ENCODE measurements around the gene FIBCD1. TPM values are rescaled to one million over a fixed set of nuclear protein-coding genes. Genes with fewer than 3 reads are reported as not detected.

The FIBCD1 gene
- total RNA-seq, 2 donors from 2014 or later = 0.20 to 4.6 TPM

GRCh38 chr9:130985606-130986162 lies 46.6 kb upstream of the FIBCD1 start:
- H3K9me3 ChIP-seq = no peaks in the 10 kb centered on the region
- TF ChIP-seq, protein P1, sequence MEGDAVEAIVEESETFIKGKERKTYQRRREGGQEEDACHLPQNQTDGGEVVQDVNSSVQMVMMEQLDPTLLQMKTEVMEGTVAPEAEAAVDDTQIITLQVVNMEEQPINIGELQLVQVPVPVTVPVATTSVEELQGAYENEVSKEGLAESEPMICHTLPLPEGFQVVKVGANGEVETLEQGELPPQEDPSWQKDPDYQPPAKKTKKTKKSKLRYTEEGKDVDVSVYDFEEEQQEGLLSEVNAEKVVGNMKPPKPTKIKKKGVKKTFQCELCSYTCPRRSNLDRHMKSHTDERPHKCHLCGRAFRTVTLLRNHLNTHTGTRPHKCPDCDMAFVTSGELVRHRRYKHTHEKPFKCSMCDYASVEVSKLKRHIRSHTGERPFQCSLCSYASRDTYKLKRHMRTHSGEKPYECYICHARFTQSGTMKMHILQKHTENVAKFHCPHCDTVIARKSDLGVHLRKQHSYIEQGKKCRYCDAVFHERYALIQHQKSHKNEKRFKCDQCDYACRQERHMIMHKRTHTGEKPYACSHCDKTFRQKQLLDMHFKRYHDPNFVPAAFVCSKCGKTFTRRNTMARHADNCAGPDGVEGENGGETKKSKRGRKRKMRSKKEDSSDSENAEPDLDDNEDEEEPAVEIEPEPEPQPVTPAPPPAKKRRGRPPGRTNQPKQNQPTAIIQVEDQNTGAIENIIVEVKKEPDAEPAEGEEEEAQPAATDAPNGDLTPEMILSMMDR (IDR thresholded peaks at IDR 0.05) = no peak
- no peaks in the 10 kb centered on the region for H3K27me3 ChIP-seq
- H3K4me1 ChIP-seq = no peaks in the 10 kb centered on the region
- no peak overlapping the region for H3K27ac ChIP-seq
- H3K4me3 ChIP-seq = no peak overlapping the region
- DNase-seq (ENCODE audit: low spot score) = no peak
- no peaks in the 10 kb centered on the region for H3K36me3 ChIP-seq

GRCh38 chr9:130985029-130985428 lies 46.0 kb upstream of the FIBCD1 start:
- Histone ChIP-seq H3K9me3 (no peaks in the 10 kb centered on the region), H3K27me3 (no peaks in the 10 kb centered on the region), H3K4me1 (no peaks in the 10 kb centered on the region), H3K36me3 (no peaks in the 10 kb centered on the region), H3K4me3 (no peak overlapping the region), H3K27ac (no peak overlapping the region)
- TF ChIP-seq, protein P1 (IDR thresholded peaks at IDR 0.05) = no peak
- DNase-seq (ENCODE audit: low spot score) = no peak

- TF ChIP-seq, protein P1 (IDR thresholded peaks at IDR 0.05) = no peak
- Histone ChIP-seq H3K27me3 (no peaks in the 10 kb centered on the region), H3K4me1 (no peaks in the 10 kb centered on the region), H3K36me3 (no peaks in the 10 kb centered on the region), H3K4me3 (no peak overlapping the region), H3K9me3 (no peaks in the 10 kb centered on the region), H3K27ac (no peak overlapping the region)
- no peak for DNase-seq (ENCODE audit: low spot score)
Measured at GRCh38 chr9:130984521-130984920, 45.5 kb upstream of the FIBCD1 start.

DNA sequence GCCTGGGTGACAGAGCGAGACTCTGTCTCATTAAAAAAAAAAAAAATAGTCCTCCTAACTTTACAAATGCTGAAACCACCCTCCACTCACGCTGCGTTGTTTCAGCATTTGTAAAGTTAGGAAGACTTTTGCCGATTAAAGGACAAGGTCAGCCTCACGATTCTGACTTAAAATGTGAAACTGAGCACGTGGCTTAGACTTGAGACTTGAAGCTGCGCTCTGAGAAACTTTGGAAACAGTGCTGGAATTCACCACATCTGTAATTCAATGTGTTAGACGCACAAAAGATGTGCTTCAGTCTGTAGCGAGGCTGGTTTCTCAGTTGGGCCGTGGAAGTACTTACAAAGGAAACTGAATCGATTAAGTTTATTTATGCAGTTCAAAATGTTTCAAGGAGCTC lies 44.9 kb upstream of the FIBCD1 start:
- TF ChIP-seq, protein P1 (IDR thresholded peaks at IDR 0.05) = no peak
- Histone ChIP-seq H3K4me3 (no peak overlapping the region), H3K36me3 (no peaks in the 10 kb centered on the region), H3K27ac (no peak overlapping the region), H3K4me1 (no peaks in the 10 kb centered on the region), H3K9me3 (no peaks in the 10 kb centered on the region), H3K27me3 (no peaks in the 10 kb centered on the region)
- DNase-seq (ENCODE audit: low spot score) = no peak

- Histone ChIP-seq H3K4me1 (no peaks in the 10 kb centered on the region), H3K27ac (no peak overlapping the region), H3K27me3 (no peaks in the 10 kb centered on the region), H3K9me3 (no peaks in the 10 kb centered on the region), H3K4me3 (no peak overlapping the region), H3K36me3 (no peaks in the 10 kb centered on the region)
- TF ChIP-seq, protein P1 (IDR thresholded peaks at IDR 0.05) = no peak
- DNase-seq (ENCODE audit: low spot score) = no peak
Measured at GRCh38 chr9:130983359-130983670, 44.3 kb upstream of the FIBCD1 start.

- Histone ChIP-seq H3K9me3 (no peaks in the 10 kb centered on the region), H3K36me3 (no peaks in the 10 kb centered on the region), H3K4me3 (no peak overlapping the region), H3K27ac (no peak overlapping the region), H3K27me3 (no peaks in the 10 kb centered on the region), H3K4me1 (no peaks in the 10 kb centered on the region)
- TF ChIP-seq, protein P1 (IDR thresholded peaks at IDR 0.05) = no peak
- no peak for DNase-seq (ENCODE audit: low spot score)
Measured at GRCh38 chr9:130982636-130983358, 43.8 kb upstream of the FIBCD1 start.
